GM18519 (cell line): ENCODE measurements around the gene MFNG.
"Not testable (repeated sequence)": the region's sequence is repeated elsewhere in the genome, so short reads cannot be mapped to it uniquely, and the experiment has no call there.

Experiments
- ATAC-seq: cut with Tn5 transposase; IDR thresholded peaks from one replicate; pipeline ENCODE4 v1.9.1; 2021; ENCODE audit warnings: mild to moderate bottlenecking, moderate library complexity; ENCODE audit not compliant: unreplicated experiment, low FRiP score

MFNG gene

DNA sequence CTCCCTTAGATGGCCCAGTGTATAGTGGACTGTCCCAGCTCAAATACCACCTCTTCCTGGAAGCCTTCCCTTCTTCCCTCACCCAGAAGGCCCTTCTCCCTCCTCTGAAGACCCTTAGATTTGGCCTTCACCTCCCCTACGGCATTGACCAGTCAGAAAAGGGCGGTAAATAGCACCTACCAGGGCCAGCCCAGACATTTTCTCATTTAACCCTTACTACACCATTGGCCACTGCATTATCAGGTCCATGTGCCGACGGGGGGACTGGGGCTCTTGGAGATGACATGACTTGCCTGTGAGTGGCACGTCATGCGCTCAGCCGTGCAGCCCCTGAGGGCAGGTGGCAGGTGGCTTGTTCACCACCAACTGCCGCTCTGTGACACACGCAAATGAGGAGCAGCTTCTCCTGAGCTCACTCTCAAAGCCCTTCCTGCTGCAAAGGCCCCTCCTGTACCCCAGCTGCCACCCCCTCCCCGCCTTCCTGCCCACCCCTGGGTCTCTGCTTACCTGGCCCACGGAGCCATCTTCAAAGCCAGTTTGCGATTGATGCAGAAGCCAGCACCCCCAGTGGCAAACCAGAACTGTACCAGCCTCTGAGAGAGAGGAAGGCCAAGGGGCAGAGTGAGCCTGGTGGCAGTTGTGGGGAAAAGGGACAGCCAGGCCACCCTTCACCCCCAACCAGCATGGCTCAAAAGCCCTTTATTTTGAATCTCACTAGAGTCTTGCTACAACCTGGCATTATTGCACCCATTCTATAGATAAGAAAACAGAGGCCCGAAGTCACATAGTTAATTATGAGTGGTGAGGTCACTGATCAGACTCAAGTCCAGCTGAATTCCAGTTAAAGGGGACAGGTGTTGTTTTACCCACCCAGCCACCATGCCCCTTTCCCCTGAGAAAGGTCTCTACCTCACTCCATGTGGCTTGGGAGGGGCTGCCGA is 9.5 kb downstream of the MFNG start:
- no peak for ATAC-seq

DNA sequence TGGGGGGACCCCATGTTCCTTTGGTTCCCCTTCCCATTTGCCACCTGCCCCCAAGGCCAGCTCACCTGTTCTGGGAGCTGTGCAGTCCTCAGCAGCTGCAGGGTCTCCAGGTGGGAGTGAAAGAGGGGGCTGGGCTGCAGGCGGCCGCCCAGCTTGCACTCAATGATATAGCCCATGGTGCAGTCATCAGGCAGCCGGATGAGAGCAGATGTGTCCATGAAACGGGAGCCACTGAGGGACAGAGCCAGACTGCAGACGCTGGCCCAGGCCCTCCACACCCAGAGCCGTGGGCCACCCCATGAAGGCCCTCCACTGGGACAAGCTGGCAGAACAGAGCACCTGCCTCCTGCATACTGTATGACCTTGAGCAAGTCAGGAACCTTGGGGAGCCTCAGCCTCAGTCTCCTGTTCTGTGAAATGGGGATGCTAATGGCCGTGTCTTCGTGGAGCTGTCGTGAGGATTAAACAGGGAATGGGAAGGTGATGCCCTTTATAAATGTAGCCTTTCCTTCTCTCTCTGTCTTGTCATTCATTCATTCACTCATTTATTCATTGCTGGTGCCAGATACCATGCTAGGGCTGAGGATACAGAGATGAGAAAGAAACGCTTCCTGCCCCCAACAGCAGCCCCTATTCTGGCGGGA is 11.6 kb downstream of the MFNG start:
- ATAC-seq: no peak

GRCh38 chr22:37473437-37473946 is 12.7 kb downstream of the MFNG start:
- ATAC-seq: no peak

DNA sequence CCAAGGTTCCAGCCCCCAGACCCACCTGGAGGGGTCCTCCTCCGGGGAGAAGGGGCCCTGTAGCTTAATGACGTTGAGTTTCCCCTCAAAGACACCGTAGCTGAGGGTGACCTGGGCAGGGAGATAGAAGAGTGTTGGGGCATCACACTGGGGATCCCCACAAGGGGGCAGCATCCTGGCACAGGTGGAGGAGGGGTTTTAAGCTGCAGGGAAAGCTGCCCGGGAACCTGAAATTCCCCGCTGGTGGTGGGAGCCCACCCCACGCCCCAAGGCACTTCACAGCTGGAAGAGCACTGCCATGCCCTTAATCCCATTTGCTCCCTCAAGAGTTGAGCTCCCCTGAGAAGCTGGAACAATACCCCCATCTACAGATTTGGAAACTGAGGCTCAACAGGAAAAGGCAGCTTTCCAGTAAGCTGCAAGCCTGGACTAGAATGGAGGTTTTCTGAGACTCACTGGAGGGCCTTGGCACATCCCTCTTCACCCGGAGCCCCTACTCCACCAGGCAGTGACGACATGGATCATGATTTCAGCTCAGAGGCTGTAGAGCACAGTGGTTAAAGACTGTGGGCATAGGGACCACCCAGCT is 13.7 kb downstream of the MFNG start:
- no peak for ATAC-seq

DNA sequence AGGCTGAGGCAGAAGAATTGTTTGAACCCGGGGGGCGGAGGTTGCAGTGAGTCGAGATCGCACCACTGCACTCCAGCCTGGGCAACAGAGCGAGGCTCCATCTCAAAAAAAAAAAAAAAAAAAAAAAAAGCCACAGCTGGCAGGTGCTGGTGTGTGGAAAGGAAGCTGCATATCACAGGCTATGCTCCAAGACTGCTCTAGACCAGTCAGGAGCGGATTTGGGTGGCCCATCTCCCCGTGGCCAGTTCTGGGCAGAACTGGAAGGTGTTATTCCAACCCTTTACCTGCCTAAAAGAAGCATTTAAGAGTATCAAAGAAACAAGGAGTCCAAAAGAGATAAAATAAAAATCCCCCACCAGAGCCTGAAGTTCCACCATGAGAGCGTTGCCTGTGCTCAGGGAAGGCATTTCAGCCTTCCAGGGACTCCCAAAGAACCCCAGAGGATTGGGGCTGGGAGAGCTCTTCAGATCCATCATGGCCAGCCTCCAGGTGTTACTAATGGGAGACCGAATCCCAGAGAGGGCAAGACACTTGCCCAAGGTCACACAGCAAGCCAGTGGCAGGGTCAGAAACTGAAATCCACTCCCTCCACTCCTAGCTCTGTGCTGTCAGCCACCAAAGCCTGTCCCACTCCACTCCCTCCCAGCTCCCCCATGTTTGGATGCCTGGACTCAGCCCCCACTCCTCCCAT is 14.3 kb downstream of the MFNG start:
- ATAC-seq: no peak

DNA sequence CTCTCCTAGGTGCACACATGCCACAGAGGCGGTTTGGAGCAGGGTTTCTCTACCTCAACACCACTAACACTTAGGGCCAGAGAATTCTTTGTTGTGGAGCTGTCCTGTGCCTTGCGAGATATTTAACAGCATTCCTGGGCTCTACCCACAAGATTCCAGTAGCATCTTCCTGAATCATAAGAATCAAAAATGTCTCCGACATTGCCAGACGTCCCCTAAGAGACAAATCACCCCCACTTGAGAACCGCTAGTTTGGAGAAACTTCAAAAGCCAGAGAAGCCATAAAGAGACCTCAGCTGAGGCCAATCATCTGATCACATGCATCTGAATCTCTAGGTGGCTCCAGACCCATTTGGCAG is 16.1 kb downstream of the MFNG start:
- ATAC-seq: no peak

GRCh38 chr22:37469416-37470086 is 16.6 kb downstream of the MFNG start:
- ATAC-seq: no peak

DNA sequence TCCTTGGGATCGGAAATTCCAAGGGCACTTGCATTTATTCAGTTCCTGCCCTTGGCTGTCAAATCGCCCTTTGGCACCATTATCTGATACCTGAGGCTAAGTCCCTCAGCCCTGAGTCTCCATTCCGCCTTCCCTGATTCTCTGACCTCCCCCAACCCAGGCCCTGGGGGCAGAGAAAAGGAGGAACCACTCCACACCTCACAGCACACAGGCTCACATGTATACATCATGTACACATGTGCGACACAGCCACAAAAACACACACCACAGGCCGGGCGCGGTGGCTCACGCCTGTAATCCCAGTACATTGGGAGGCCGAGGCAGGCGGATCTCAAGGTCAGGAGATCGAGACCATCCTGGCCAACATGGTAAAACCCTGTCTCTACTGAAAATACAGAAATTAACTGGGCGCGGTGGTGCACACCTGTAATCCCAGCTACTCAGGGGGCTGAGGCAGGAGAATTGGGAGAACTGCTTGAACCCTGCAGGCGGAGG is 17.9 kb downstream of the MFNG start:
- ATAC-seq: not testable (repeated sequence)

- no peak for ATAC-seq
Observed at GRCh38 chr22:37467391-37467955, 18.7 kb downstream of the MFNG start.

GRCh38 chr22:37464181-37464580 is 22.0 kb downstream of the MFNG start:
- no peak for ATAC-seq

DNA sequence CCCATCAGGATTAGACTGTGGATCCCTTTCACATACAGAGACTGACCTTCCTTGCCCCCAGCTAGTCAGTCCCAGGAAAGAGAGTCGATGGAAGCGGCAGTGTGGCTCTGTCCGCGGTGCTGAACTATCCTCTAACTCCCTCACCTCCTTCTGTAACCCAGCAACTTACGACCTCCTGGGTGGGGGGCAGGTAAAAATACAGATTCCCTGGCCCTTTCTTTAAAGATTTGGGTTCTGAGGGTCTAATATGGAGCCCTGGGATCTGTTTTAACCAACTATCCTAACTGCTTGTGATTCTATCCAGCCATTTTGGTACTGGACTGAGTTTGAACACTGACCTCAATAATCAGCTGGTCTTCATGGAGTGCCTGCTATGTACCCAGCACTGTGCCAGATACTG is 23.2 kb downstream of the MFNG start:
- ATAC-seq: no peak

DNA sequence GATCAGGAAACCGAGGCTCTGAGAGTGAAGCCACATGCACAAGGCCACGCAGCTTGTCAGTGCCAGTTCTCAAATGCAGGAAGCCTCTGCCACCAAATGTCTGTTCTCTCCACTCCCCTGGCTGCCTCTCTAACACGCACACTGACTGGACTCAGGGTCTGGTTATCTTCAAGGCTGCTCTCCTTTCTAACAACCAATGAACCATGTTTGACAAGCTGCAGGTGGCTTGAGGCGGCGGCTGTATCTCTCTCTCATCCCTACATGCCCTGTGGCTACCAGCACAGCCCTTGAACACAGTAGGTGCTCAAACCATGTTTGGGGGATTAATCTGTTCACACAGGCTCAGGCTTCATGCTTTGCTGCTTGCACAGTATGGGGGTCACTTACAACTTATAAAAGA is 23.7 kb downstream of the MFNG start:
- ATAC-seq: no peak

DNA sequence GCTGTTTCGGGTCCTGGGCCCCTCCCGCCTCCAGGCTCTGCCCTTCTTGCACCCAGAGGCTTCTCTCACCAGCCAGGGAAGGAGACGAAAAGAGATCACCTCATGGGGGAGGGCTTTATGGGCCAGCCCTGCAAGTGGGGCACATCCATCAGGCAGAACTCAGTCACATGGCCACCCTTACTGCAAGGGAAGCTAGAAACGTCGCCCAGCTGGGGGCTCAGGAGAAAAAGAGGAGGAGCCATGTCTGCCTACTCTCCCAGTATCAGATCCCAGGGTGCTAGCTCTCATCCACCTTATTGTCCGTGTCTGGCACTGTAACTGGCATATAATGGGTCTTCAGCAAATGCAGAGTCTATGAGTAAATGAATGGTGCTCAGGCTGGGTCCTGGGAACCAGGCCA is 24.2 kb downstream of the MFNG start:
- no peak for ATAC-seq

- no peak for ATAC-seq
Observed at GRCh38 chr22:37460684-37461083, 25.5 kb downstream of the MFNG start.

DNA sequence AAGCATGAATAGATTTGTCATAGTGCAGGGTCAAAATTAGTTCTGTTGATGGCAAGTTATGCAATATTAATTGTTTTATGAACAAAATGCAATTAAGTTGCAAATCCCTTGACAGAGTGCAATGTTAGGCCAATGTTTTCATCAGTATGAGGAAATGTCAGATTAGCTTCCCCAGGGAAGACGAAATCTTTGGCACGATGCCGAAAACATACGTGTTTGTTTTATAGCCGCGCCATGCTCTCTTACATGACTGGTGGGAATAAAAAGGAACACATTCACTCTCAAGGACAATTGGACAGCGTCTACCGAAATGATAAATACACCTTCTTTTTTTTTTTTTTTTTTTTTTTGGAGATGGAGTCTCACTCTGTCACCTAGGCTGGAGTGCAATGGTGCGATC is 27.0 kb downstream of the MFNG start:
- ATAC-seq: no peak

DNA sequence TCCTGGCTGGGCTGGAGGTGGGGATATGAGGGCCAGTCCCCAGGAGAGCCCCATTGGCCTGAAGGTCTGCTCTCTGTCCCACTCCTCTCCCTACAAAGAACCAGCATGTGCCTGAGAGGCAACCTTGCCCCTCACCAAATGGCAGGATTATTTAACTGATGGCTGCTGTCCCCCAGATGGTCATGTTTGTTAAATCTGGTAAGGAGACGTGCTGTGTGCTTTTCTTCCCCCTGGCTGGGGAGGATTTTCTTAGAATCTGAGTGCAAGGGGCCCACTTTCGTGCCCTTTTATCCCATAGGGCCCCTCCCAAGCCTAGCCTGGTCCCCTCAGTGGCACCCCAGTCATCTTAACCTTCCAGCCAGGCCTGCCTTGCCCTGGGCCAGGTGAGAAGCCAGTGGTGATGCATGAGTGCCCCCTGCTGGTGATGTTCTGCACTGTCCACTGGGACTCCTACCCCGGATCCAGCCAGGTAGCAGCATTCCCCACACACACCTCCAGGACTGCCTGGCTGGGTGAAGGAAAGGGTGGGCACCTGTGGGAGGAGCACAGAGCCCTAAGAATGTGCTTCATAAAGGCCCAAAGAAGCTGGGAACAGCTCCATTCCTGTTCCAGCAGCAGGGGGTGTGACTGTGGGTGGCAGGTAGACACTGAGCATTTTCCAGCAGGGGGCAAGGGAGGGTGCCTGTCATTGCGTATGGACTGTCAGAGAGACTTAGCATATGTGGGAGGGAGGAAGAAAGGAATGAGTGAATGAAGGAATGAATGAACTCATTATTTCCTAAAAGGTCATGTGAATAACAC is 28.9 kb downstream of the MFNG start:
- no peak for ATAC-seq

- no peak for ATAC-seq
Observed at GRCh38 chr22:37456346-37456745, 29.8 kb downstream of the MFNG start.

DNA sequence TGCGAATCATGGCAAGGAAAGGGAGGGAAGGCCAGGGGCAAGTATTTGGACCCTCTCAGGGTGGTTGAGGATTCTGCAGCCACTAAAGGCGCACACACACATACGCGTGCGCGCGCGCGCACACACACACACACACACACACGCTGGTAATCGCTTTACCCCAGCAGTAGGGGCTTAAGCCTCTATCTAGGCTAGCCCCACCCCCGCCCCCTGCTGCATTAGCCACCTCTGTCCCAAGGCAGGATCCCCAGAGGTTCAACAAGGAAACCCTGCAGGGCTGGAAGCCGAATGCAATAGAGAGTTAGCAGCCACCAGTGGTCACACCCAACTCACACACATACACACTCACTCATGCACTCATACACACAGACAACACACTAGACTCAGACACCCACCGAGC is 30.3 kb downstream of the MFNG start:
- no peak for ATAC-seq
